Fibroblast of the aortic adventitia (primary cell): Measurements from ENCODE around the gene GDAP2. TPM values are rescaled to one million over a fixed set of nuclear protein-coding genes. Genes with fewer than 3 reads are reported as not detected.

ENCODE experiments used
- DNase-seq: peaks from one replicate; pipeline ENCODE4 v3.0.0-alpha.2; 2010; ENCODE audit warnings: low read depth
- H3K4me3 ChIP-seq: 2 replicates; pipeline ENCODE4 v1.5.1; 2011; ENCODE audit warnings: low read depth, mild to moderate bottlenecking, control low read depth, low read length, moderate library complexity
- CTCF ChIP-seq: IDR thresholded peaks from 2 replicates; pipeline ENCODE4 v1.5.1; 2011; ENCODE audit warnings: mild to moderate bottlenecking, low read length, control low read depth, inconsistent platforms; ENCODE audit not compliant: insufficient read depth
- total RNA-seq: library from RNA; depleted of rRNA; stranded (reverse); fragments of >200 nt; gene quantifications from 2 replicates; pipeline ENCODE4 v1.2.3, GENCODE V29; 2012; ENCODE audit warnings: low replicate concordance

The GDAP2 gene
- total RNA-seq, 1 donor: 32.0 TPM

DNA sequence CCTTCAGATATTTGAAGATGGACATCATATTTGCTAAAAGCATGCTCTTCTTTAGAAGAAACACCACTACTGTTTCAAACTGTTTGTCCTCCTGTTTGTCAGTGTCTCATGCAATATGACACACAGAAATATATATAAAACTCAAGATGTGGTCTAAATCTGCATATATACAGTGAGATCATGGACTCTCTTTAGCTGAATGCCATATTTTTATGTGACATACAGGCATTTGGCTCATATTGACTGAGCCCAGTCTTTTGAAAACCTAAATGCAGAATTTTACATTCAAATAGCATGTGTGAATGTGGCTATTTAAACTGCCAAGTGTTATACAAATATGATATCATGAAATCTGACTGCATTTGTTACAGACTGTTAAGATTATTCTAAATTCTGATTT lies 18.4 kb downstream of the GDAP2 start:
- no peak for TF ChIP-seq CTCF
- H3K4me3 ChIP-seq: no peak overlapping the region
- no peak for DNase-seq

DNA sequence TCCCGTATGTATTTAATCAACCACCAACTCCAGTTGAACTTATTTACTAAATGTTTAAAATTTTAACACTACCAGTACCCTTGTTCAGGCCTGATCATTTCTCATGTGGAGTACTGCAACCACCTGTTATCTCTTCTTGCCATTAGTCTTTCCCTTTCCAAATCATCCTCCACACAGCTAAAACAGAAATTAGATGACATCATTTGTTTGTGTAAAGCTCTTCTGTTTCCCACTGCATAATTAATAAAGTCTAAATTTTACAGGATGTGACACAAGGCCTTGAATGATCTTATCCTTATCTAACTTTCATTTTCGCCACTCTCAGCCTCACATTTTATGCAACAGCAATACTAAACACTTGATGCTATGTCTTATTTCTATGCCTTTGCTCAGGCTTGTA lies 24.4 kb downstream of the GDAP2 start:
- H3K4me3 ChIP-seq: no peak overlapping the region
- no peak for TF ChIP-seq CTCF
- DNase-seq: no peak

- DNase-seq: no peak
- TF ChIP-seq CTCF: no peak
- H3K4me3 ChIP-seq: no peak overlapping the region
Observed at GRCh38 chr1:117904485-117904884, 24.9 kb downstream of the GDAP2 start.

DNA sequence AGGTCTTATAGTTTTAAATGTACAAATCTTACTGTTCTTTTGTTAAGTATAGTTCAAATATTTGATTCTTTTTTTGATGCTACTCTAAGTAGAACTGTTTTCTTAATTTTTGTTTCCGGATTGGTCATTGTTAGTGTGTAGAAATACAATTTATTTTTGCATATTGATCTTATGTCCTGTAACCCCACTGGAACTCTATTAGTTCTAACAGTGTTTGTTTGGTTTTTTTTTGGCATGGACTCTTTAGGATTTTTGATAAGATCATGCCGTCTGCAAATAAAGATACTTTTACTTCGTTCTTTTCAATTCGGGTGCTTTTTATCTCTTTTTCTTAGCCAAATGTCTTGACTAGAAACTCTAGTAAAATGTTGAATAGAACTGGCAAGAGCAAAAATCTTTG lies 26.5 kb downstream of the GDAP2 start:
- no peak overlapping the region for H3K4me3 ChIP-seq
- TF ChIP-seq CTCF: no peak
- DNase-seq: no peak

DNA sequence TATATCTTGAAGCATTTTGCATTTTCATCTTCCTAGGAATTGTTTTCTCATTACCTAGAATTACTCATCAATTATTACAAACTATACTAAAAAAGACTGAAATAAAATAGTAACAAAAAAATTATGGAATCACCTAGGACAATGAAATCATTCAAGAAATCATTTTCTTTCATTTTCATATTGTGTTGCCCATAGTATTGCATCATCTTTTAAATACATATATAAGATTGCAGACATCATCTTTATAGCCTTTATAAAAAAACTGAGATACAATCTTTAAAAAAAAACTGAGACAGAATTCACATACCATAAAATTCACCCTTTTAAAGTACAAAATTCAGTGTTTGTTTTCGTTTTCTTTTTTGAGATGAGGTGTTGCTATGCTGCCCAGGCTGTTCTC lies 29.6 kb downstream of the GDAP2 start:
- no peak for DNase-seq
- H3K4me3 ChIP-seq: no peak overlapping the region
- TF ChIP-seq CTCF: no peak

- DNase-seq: peak; percentile 32
- no peak overlapping the region for H3K4me3 ChIP-seq
- no peak for TF ChIP-seq CTCF
Observed at GRCh38 chr1:117897551-117897950, 31.9 kb downstream of the GDAP2 start.

GRCh38 chr1:117895482-117896114 lies 33.8 kb downstream of the GDAP2 start:
- peak; percentile 94 for DNase-seq
- H3K4me3 ChIP-seq: no peak overlapping the region
- peak; percentile 72 for TF ChIP-seq CTCF
